ENCODE measurements around the gene DMD.

Gene DMD

GRCh38 chrX:33014949-33015348, 196.4 kb downstream of the DMD start:
- DNase-seq = no peak

- DNase-seq = no peak
Measured at GRCh38 chrX:33014086-33014485, 197.3 kb downstream of the DMD start.

GRCh38 chrX:33001107-33001506, 210.2 kb downstream of the DMD start:
- DNase-seq = no peak

DNA sequence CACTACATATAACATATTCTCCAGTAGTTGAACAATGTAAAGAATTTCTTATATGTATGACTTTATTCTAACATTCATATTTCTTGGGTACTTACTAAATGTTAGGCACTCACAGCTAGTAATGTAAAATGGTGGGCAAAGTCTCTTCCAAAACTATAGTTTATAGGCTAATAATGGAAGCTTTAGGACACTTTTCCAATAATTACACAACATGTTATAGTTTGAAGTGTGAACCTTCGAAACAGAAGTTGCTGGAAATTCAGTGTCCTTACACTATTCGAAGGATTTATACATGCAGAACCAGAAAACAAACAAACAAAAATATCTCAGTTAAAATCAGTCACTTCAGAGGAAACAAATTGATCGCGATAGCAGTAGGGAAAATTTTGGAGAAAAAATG, 212.6 kb downstream of the DMD start:
- no peak for DNase-seq

DNA sequence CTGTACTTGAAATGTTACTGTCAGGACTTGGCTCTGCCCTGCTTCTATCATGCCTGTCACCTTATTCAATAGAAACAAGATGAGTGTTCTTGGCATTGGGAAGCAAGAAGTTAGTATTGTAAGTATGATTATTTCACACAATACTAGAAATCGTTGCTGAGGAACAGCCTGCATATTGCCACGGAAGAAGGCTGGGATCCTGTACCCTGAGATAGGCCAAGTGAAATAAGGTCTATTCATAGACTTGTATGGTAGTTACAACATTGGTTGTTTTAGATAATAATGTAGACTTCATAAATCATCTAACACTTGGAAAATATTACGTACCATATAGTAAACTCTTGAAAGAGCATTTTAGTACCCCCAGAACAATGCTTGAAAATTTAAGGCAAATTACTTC, 215.9 kb downstream of the DMD start:
- no peak for DNase-seq

GRCh38 chrX:32987142-32987541, 224.2 kb downstream of the DMD start:
- no peak for DNase-seq

DNA sequence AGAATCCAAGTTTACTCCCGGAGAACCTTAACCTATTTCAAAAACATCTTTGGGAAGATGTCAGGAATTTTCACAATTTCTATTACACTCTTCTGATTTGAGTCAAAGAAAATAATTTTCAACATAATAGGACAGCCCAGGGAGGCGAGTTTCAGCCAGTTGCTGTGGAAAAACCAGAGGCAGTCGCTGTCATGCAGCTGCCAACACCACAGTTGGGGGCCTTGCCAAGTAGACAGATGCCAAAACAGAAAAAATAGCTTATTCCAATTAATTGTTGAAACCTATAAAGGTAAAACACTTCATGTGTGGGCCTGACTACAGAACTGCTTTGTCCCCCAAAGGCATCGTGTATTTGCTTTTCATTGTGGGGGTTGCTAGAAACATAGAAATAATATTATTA, 225.8 kb downstream of the DMD start:
- DNase-seq = no peak

DNA sequence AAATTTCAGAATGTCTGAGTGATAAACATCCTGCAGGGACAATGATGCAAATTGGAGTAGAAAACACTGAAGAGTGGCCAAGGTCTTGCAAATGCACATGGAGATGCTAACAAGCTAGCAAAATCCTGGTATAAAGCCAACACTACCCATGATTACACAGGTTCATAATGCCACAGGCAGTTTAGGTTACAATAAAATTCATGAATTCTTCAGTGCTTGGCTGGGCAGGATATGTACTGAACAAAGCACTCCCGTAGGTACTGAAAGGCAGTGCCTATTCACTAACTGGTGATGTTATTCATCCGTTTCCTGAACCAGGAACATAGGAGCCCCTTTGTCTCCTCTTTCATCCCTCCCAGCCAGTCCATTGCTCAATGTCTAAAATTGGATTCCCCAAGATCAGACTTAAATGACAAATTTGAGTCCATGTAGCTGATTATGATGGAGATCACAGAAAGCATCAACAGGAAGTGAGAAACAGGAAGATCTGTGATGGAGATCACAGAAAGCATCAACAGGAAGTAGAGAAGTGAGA, 244.5 kb downstream of the DMD start:
- no peak for DNase-seq

DNA sequence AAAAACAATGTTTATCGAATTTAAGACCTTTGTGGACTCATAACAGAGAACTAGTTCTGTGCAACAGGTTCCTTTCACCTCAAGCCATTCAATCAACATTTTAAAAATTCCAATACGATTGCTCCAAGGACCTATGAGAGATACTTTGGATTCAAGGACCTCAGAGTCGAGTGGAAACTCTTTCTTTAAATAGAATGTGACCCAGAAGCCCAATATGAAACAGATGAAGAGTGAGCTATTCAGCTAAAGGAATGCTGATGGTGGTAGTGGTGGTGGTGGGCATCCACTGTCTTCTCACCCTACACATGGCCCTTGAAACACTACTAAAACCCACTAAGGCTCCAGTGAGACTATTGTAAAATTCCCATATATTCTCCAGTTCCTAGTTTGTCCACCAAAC, 257.2 kb downstream of the DMD start:
- DNase-seq = no peak

DNA sequence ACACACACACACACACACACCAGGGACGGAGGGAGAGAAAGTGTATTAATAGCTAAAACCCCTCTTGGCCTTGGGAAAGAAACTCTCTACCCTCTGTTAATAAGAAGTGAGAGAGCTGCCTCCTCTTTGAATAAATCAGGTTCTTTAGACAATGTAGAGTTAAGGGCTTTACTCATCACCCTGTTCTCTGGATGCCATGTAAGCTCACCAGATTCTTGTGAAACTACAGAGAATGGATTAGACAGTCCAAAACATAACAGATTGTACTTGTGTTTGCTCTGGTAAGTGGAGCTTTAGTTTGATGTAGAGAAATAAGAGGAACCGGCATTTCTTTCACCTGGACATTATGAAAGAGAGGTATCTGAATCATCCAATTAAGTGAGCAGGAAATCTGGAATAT, 263.2 kb downstream of the DMD start:
- DNase-seq = no peak

- no peak for DNase-seq
Measured at GRCh38 chrX:32937043-32937442, 274.3 kb downstream of the DMD start.

DNA sequence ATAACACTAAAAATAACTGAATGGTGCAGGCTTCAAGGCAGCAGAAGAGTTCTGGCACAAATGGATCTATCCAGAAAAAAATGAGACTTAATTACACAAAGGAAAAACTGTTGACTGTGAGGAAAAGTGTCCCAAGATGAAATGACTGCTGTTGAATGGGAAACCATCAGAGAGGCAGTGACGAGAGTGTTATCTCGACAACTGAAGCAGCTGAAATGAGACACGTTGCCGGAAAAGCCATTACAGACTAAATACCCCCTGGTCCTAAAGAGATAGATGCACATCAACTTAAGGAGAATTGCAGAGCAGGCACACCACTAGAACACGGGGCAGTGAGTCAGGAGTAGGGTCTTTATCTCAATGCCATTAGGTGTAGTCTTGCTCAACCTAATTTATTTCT, 277.8 kb downstream of the DMD start:
- no peak for DNase-seq

- no peak for DNase-seq
Measured at GRCh38 chrX:32929040-32929439, 282.3 kb downstream of the DMD start.

- DNase-seq = no peak
Measured at GRCh38 chrX:32896088-32896487, 315.3 kb downstream of the DMD start.

GRCh38 chrX:32894679-32895078, 316.7 kb downstream of the DMD start:
- DNase-seq = no peak

DNA sequence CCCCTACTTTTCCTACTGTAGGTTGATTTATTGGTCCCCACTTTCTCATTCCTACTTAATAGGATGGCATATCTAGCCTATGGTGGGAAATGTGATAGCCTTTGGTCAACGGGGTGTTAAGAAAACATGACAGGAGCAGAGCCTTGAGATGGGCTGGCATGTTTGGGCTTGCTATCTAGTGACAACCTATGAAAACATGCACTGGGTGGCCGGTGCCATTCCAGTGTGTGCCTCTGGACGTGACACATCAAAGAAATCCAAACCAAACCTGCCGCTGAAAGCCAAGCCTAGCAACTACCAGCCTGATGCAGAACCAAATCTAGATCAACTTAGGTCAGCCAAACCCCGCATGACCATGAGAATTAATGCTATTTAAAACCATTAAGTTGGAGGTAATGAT, 317.6 kb downstream of the DMD start:
- DNase-seq = no peak

DNA sequence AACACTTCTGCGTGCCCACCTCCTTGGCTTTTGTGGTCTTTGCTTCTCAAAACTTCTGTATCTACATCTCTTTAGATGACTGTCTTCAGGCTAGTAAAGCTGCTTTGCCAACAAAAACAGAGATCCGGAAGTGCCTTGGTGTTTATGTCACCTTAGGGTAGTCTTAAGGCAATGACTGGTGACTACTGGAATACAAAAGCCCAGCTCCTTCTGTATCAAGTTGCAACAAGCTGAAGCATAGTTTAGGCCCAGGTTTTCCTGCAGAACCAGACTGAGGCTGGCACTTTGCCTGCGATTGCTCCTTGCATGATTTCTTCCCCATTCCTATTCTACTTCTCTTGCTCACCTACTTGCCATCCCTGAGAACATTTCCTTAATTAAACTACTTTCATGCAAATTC, 333.8 kb downstream of the DMD start:
- no peak for DNase-seq

DNA sequence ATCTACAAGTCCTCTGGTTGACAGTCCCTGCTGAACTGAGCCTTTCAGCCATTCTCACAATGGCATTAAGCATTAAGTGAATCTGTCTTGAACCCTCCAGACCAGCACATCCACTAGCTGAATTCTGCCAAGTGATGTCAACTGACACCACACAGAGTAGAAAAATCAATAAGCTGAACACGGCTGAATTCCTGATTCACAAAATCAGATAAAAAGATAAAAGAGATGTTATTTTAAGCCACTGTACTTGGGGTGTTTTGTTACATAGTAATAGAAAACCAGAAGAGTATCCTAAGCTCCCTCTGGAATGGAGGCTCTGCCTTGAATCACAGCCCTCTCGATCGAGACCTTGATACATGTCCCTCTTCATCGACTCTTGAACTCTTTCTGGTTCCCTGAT, 336.5 kb downstream of the DMD start:
- no peak for DNase-seq

DNA sequence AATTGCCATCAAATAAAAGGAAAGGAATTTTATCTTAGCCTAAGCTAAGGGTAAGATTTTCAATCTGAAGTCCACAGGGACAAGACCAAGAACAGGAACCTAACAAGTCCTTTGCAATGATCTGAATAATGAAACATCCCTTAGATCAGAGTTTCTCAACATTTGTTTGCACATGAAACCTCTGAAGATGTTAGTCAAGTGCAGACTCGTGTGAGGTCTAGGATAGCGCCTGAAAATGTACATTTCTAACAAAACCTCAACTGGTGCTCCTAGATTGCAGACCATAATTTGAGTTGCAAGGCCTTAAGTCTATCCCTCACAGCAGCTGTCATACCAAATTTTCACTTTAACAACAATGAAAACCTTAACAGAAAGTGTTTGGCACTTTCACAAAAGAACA, 337.6 kb downstream of the DMD start:
- no peak for DNase-seq

DNA sequence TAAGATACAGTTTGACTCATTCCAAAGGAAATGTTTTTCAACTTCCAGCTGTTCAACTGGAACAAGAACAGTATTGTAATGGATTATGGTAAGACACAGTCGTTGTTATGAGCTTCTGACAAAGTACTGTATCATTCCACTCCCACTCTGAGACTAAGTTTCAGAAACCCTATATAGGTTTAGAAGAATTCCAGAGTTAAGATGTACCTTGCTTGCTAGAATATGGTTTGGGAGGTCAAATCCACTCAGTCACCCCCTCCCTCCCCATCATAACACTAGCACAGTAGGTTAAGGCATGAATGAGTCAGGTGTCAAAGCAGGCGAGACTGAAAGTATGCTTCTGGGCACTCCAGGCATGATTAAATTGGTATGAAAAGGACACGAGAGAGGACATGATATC, 339.7 kb downstream of the DMD start:
- no peak for DNase-seq

DNA sequence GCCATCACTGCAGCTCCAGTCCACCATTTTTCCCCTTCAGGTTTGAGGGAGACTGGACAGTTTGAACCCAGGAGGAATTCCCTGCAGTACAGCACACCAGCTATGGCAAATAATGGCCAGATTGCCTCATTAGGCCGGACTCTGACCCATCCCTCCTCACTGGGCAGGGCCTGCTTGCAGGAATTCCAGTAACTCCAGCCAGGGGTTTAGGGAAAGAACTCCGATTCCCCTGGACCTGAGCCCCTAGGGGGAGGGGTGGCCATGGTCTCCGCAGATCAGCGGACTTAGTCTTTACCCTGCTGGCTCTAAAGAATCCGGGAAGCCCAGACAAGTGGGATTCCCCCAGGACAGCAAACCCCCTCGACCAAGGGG, 342.8 kb downstream of the DMD start:
- DNase-seq = no peak

GRCh38 chrX:32867781-32868523, 343.4 kb downstream of the DMD start:
- no peak for DNase-seq

DNA sequence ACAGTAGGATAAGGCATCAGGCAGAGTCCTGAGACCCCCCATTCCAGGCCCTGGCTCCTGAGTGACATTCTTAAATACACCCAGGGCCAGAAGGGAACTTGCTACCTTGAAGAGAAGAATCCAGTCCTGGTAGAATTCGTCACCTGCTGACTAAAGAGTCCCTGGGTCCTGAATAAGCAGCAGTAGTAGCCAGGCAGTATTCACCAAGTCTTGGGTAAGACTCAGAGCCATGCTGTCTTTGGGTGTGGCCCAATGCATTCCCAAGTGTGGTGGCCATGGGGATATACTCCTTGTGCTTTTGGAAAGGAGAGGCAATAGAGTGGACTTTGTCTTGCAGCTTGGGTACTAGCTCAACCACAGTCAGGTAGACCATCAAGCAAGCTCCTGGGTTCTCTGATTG, 359.1 kb downstream of the DMD start:
- DNase-seq = no peak

GRCh38 chrX:32851556-32851955, 359.8 kb downstream of the DMD start:
- no peak for DNase-seq

DNA sequence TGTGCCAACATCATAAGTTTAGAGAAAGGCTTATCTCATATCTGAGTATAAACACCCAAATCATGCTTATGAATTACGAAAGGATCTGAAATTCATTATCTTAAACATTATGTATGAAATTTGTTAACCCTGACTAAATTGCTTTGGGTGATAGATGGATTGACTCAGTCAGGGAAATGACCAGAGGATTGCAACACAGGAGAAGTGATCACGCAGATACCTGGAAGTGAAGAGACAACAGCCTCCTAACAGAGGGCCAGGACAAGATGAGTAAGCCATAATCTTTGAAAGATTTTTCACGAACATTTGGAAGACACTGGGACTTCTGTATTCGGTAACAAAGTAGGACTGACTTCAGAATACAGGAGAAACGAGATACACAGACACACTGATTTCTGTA, 363.4 kb downstream of the DMD start:
- no peak for DNase-seq

All from CD4-positive, alpha-beta T cell treated with Interleukin-4 for 1 hour (primary cell).